ENCODE data around the gene RAB1B.
"Not testable (repeated sequence)": the region's sequence is repeated elsewhere in the genome, so short reads cannot be mapped to it uniquely, and the experiment has no call there.

RAB1B gene

GRCh38 chr11:66314561-66315497, 46.4 kb downstream of the RAB1B start:
- ATAC-seq (replicated peaks) = no peak
- peaks cover 34 to 36% of the 10 kb centered on the region in 2 donors for H3K4me1 Mint-ChIP-seq (ENCODE audit: low read depth in 2 of 2)

GRCh38 chr11:66315498-66315885, 47.1 kb downstream of the RAB1B start:
- ATAC-seq (replicated peaks) = no peak
- Mint-ChIP-seq H3K27me3 (no peaks in the 10 kb centered on the region), H3K36me3 (ENCODE audit: insufficient read depth) (peaks cover 22% of the 10 kb centered on the region), H3K4me3 (peak overlapping the region; percentile 62 to 87), H3K9me3 (no peaks in the 10 kb centered on the region), H3K4me1 (ENCODE audit: low read depth in 2 of 2) (peaks cover 34 to 39% of the 10 kb centered on the region in 2 donors), H3K27ac (peak overlapping the region; percentile 80 to 97)
- no peak for DNase-seq

More at GRCh38 chr11:66314561-66315497, 46.4 kb downstream of the RAB1B start:
- H3K4me3 Mint-ChIP-seq = peak overlapping the region; percentile 74 to 87
- H3K27me3 Mint-ChIP-seq = no peaks in the 10 kb centered on the region
- no peaks in the 10 kb centered on the region for H3K9me3 Mint-ChIP-seq
- no peak for DNase-seq
- H3K27ac Mint-ChIP-seq = peak overlapping the region; percentile 80 to 97
- H3K36me3 Mint-ChIP-seq (ENCODE audit: insufficient read depth) = peaks cover 18% of the 10 kb centered on the region

- Mint-ChIP-seq H3K27ac (peak overlapping the region in 1 of 2 donors; percentile 80), H3K27me3 (no peaks in the 10 kb centered on the region), H3K4me1 (ENCODE audit: low read depth in 2 of 2) (peaks cover 34 to 39% of the 10 kb centered on the region in 2 donors), H3K36me3 (ENCODE audit: insufficient read depth) (peaks cover 22% of the 10 kb centered on the region), H3K4me3 (peak overlapping the region; percentile 62 to 87), H3K9me3 (no peaks in the 10 kb centered on the region)
- DNase-seq (no peak), ATAC-seq (replicated peaks) (no peak)
Measured at GRCh38 chr11:66315921-66316811, 47.7 kb downstream of the RAB1B start.

GRCh38 chr11:66316849-66317251, 48.4 kb downstream of the RAB1B start, which contains the start of gene CD248:
Gene CD248 (minus strand): TSS chr11:66317044. CDS start chr11:66317027, 17 bp downstream.
- ATAC-seq (replicated peaks) (no peak), DNase-seq (no peak)
- Mint-ChIP-seq H3K4me1 (ENCODE audit: low read depth in 2 of 2) (peaks cover 34 to 38% of the 10 kb centered on the region in 2 donors), H3K9me3 (no peaks in the 10 kb centered on the region), H3K4me3 (peak within 1 kb of the TSS; percentile 63 to 87), H3K36me3 (ENCODE audit: insufficient read depth) (peaks cover 20% of the 10 kb centered on the region), H3K27me3 (no peaks in the 10 kb centered on the region), H3K27ac (peak within 1 kb of the TSS; percentile 92 to 93)

GRCh38 chr11:66317322-66317722, 48.9 kb downstream of the RAB1B start:
- DNase-seq = peak in 1 of 3 experiments; percentile 23
- Mint-ChIP-seq H3K27ac (peak overlapping the region; percentile 92 to 93), H3K27me3 (no peaks in the 10 kb centered on the region), H3K9me3 (no peaks in the 10 kb centered on the region), H3K4me1 (ENCODE audit: low read depth in 2 of 2) (peaks cover 34 to 36% of the 10 kb centered on the region in 2 donors), H3K36me3 (ENCODE audit: insufficient read depth) (peaks cover 16% of the 10 kb centered on the region), H3K4me3 (peak overlapping the region; percentile 60 to 63)
- ATAC-seq (replicated peaks) = no peak

- Mint-ChIP-seq H3K4me1 (ENCODE audit: low read depth in 2 of 2) (peaks cover 34 to 36% of the 10 kb centered on the region in 2 donors), H3K9me3 (no peaks in the 10 kb centered on the region), H3K27me3 (no peaks in the 10 kb centered on the region), H3K36me3 (ENCODE audit: insufficient read depth) (peaks cover 10% of the 10 kb centered on the region), H3K27ac (peak overlapping the region; percentile 92 to 93), H3K4me3 (peak overlapping the region; percentile 60 to 63)
- ATAC-seq (replicated peaks) (peak; percentile 91), DNase-seq (peak; percentile 55 to 63 (median 57))
Measured at GRCh38 chr11:66317723-66318599, 49.5 kb downstream of the RAB1B start.

GRCh38 chr11:66318600-66318970, 50.1 kb downstream of the RAB1B start:
- peaks cover 10% of the 10 kb centered on the region for H3K36me3 Mint-ChIP-seq (ENCODE audit: insufficient read depth)
- H3K4me1 Mint-ChIP-seq (ENCODE audit: low read depth in 2 of 2) = peaks cover 32 to 36% of the 10 kb centered on the region in 2 donors
- H3K4me3 Mint-ChIP-seq = peak overlapping the region; percentile 60 to 63
- no peaks in the 10 kb centered on the region for H3K27me3 Mint-ChIP-seq
- no peaks in the 10 kb centered on the region for H3K9me3 Mint-ChIP-seq
- DNase-seq (no peak), ATAC-seq (replicated peaks) (no peak)
- H3K27ac Mint-ChIP-seq = peak overlapping the region; percentile 92 to 93

- H3K9me3 Mint-ChIP-seq; H3K36me3 Mint-ChIP-seq (ENCODE audit: insufficient read depth); ATAC-seq (replicated peaks); DNase-seq; H3K27me3 Mint-ChIP-seq; H3K4me3 Mint-ChIP-seq: not testable (repeated sequence)
- Mint-ChIP-seq H3K27ac (peak overlapping the region in 1 of 2 donors; percentile 66), H3K4me1 (ENCODE audit: low read depth in 2 of 2) (peaks cover 27 to 32% of the 10 kb centered on the region in 2 donors)
Measured at GRCh38 chr11:66320289-66320688, 51.9 kb downstream of the RAB1B start.

GRCh38 chr11:66320748-66321147, 52.3 kb downstream of the RAB1B start:
- not testable (repeated sequence) for H3K36me3 Mint-ChIP-seq (ENCODE audit: insufficient read depth); H3K27ac Mint-ChIP-seq; DNase-seq; H3K27me3 Mint-ChIP-seq; H3K9me3 Mint-ChIP-seq; H3K4me3 Mint-ChIP-seq; ATAC-seq (replicated peaks)
- peaks cover 25 to 31% of the 10 kb centered on the region in 2 donors for H3K4me1 Mint-ChIP-seq (ENCODE audit: low read depth in 2 of 2)

- Mint-ChIP-seq H3K4me1 (ENCODE audit: low read depth in 2 of 2) (peaks cover 26 to 36% of the 10 kb centered on the region in 2 donors), H3K4me3 (no peak overlapping the region), H3K9me3 (no peaks in the 10 kb centered on the region), H3K36me3 (ENCODE audit: insufficient read depth) (peaks cover 4% of the 10 kb centered on the region), H3K27ac (no peak overlapping the region), H3K27me3 (no peaks in the 10 kb centered on the region)
- DNase-seq = no peak
- no peak for ATAC-seq (replicated peaks)
Measured at GRCh38 chr11:66321606-66322005, 53.2 kb downstream of the RAB1B start.

GRCh38 chr11:66322732-66323427, 54.4 kb downstream of the RAB1B start:
- no peaks in the 10 kb centered on the region for H3K9me3 Mint-ChIP-seq
- H3K36me3 Mint-ChIP-seq (ENCODE audit: insufficient read depth) = peaks cover 4% of the 10 kb centered on the region
- H3K27ac Mint-ChIP-seq = no peak overlapping the region
- H3K27me3 Mint-ChIP-seq = no peaks in the 10 kb centered on the region
- DNase-seq (no peak), ATAC-seq (replicated peaks) (no peak)
- H3K4me3 Mint-ChIP-seq = no peak overlapping the region
- H3K4me1 Mint-ChIP-seq (ENCODE audit: low read depth in 2 of 2) = peaks cover 29 to 43% of the 10 kb centered on the region in 2 donors

GRCh38 chr11:66323684-66324083, 55.2 kb downstream of the RAB1B start:
- ATAC-seq (replicated peaks) = no peak
- Mint-ChIP-seq H3K4me1 (ENCODE audit: low read depth in 2 of 2) (peaks cover 29 to 43% of the 10 kb centered on the region in 2 donors), H3K9me3 (no peaks in the 10 kb centered on the region), H3K27ac (no peak overlapping the region), H3K36me3 (ENCODE audit: insufficient read depth) (peaks cover 8% of the 10 kb centered on the region), H3K4me3 (no peak overlapping the region), H3K27me3 (no peaks in the 10 kb centered on the region)
- DNase-seq = no peak

Measured in effector memory CD8-positive, alpha-beta T cell (primary cell).